Heart left ventricle (tissue), 16 donors: ENCODE results near the gene GATA2. TPM values are rescaled to one million over a fixed set of nuclear protein-coding genes. Genes with fewer than 3 reads are reported as not detected.

Experiments used
- ATAC-seq, 4 donors: fragments of 200-7000 bp; cut with Tn5 transposase; one replicate each; pipeline ENCODE4 v1.9.1; 2020 to 2022; ENCODE audit warnings: moderate library complexity in 4 of 4, mild to moderate bottlenecking in 3 of 4, moderate number of reproducible peaks in 1 of 4
- DNase-seq, 5 donors: peaks; one replicate each; pipeline ENCODE4 v3.0.0-alpha.2; 2020
- H3K27ac ChIP-seq, 12 donors: fragments of 200-600 bp; sonication (generic) in 4 of 12; one replicate each; pipeline versions ENCODE4 v1.5.0 to v1.8.0; 2016 to 2022; ENCODE audit warnings: mild to moderate bottlenecking in 2 of 12
- H3K27me3 ChIP-seq, 9 donors: fragments of 200-600 bp; sonication (generic) in 2 of 9; one replicate each; pipeline versions ENCODE4 v1.5.1 to v1.8.0; 2016 to 2022; ENCODE audit warnings: mild to moderate bottlenecking in 3 of 9
- H3K36me3 ChIP-seq, 9 donors: fragments of 200-600 bp; sonication (generic) in 2 of 9; one replicate each; pipeline versions ENCODE4 v1.5.0 to v1.8.0; 2018 to 2022; ENCODE audit warnings: mild to moderate bottlenecking in 2 of 9
- H3K4me1 ChIP-seq, 12 donors: fragments of 200-600 bp; sonication (generic) in 4 of 12; one replicate each; pipeline versions ENCODE4 v1.5.0 to v1.8.0; 2016 to 2022; ENCODE audit warnings: mild to moderate bottlenecking in 3 of 12
- H3K4me3 ChIP-seq, 12 donors: fragments of 200-600 bp; sonication (generic) in 4 of 12; one replicate each; pipeline versions ENCODE4 v1.5.0 to v1.8.0; 2017 to 2022; ENCODE audit warnings: mild to moderate bottlenecking in 9 of 12, moderate library complexity in 4 of 12
- H3K9me3 ChIP-seq, 12 donors: fragments of 200-600 bp; sonication (generic) in 4 of 12; one replicate each; pipeline versions ENCODE4 v1.5.0 to v1.8.0; 2016 to 2022; ENCODE audit warnings: mild to moderate bottlenecking in 1 of 12
- CTCF ChIP-seq, 12 donors: fragments of 200-600 bp; sonication (generic) in 4 of 12; IDR thresholded peaks; one replicate each; pipeline versions ENCODE4 v1.5.0 to v1.8.0; 2018 to 2022; ENCODE audit warnings: antibody characterized with exemption in 12 of 12, mild to moderate bottlenecking in 5 of 12
- POLR2A ChIP-seq, 2 donors: fragments of 450-650 bp; IDR thresholded peaks; one replicate each; pipeline ENCODE4 v1.6.1; 2017; ENCODE audit warnings: antibody characterized with exemption in 2 of 2, mild to moderate bottlenecking in 2 of 2, moderate library complexity in 2 of 2
- WGBS, 4 donors: extraction: QIAGEN DNeasy Blood & Tissue Kit in 2 of 4; methylation state at CpG; one replicate each; pipeline versions ENCODE4 v1.1.5 to v1.1.7; 2013 to 2018; 5-methylcytosine and 5-hydroxymethylcytosine counted together
- intact Hi-C, 10 donors: fragments of 100-400 bp; cut with DNase I; formaldehyde crosslinking; loops; one replicate each; pipeline versions ENCODE4 v1.11.1 to v1.14.2; 2022
- polyA plus RNA-seq, 2 donors: library from polyadenylated mRNA; stranded (reverse); fragments of 200-250 nt; gene quantifications; one replicate each; pipeline ENCODE4 v1.2.3, GENCODE V29; 2013
- total RNA-seq, 9 donors: library from RNA; depleted of rRNA in 2 of 9; stranded (reverse); fragments of >200 nt in 2 of 9; fragmentation: NEBNext Ultra II Directional in 3 of 9; extraction: Animal tissue kit (Norgen Biotek cat#: 25700) in 3 of 9; gene quantifications; one replicate each; pipeline versions ENCODE4 v1.1.0 to v1.2.4, GENCODE V29; 2016 to 2023
- donor health status: ischemic (EF 13 %, LVEDD 7.1; RV severe dilation, severe dysfunction).
- donor health status: healthy with polysubstance abuse.
- donor health status: DM: no; HTN: yes; CAD: no.
- donor health status: DM: no; HTN: no; CAD: no.
- donor health status: ischemic (EF 25% LVEDD 6.9; RV normal size, moderate dysfunction).
- donor health status: ischemic (EF 25% LVEDD 5.7; RV mildly dilated, moderate dysfunction).
- donor health status: healthy.
- donor health status: DM: yes; HTN: yes; CAD: no.
- donor health status: ischemic (EF 35%, LVEDD 5.7; RV mildly dilated, moderate dysfunction).
- donor health status: nonischemic (EF 11% LVEDD 7.7; RV severe dilation, severe dysfunction).
- donor health status: DM: yes; HTN: yes; CAD: no.
- donor health status: PGD.
- donor health status: ischemic (EF 29% LVEDD 5.4; RV normal size, mild dysfunction).
- donor health status: nonischemic (EF 23%, LVEDD 6.1; RV moderate dilation, normal function).

The GATA2 gene
- total and polyA plus RNA-seq, 11 donors = 6.0 to 30.7 (median 12.8) TPM

GRCh38 chr3:128455786-128456748 lies 36.9 kb downstream of the GATA2 start:
- Histone ChIP-seq H3K9me3 (no peaks in the 10 kb centered on the region), H3K4me3 (no peak overlapping the region), H3K36me3 (no peaks in the 10 kb centered on the region), H3K27ac (no peak overlapping the region), H3K27me3 (peaks cover 0 to 25% (median 5%) of the 10 kb centered on the region in 9 donors), H3K4me1 (no peaks in the 10 kb centered on the region)
- TF ChIP-seq CTCF (IDR thresholded peaks at IDR 0.05) (no peak), POLR2A (IDR thresholded peaks at IDR 0.05) (no peak)
- ATAC-seq = no peak
- intact Hi-C loops = no loop called here
- peak in 1 of 5 donors; percentile 44 for DNase-seq
- WGBS, 4 donors = 62 to 75% (median 74%) methylated on average over 10 to 16 of the region's 16 CpGs

GRCh38 chr3:128455116-128455515 lies 37.9 kb downstream of the GATA2 start:
- peak in 1 of 5 donors; percentile 7 for DNase-seq
- WGBS, 4 donors = 81 to 82% (median 82%) methylated on average over 5 of the region's 5 CpGs
- H3K27me3 ChIP-seq = peaks cover 0 to 25% (median 5%) of the 10 kb centered on the region in 9 donors

GRCh38 chr3:128454310-128454618 lies 38.7 kb downstream of the GATA2 start:
- no peaks in the 10 kb centered on the region for H3K9me3 ChIP-seq
- H3K36me3 ChIP-seq = no peaks in the 10 kb centered on the region
- WGBS, 4 donors = 69 to 95% (median 93%) methylated on average over 2 of the region's 2 CpGs
- DNase-seq = peak in 1 of 5 donors; percentile 47
- no peak overlapping the region for H3K27ac ChIP-seq
- no peak for ATAC-seq
- intact Hi-C loops = no loop called here
- H3K27me3 ChIP-seq = peaks cover 0 to 25% (median 5%) of the 10 kb centered on the region in 9 donors
- H3K4me1 ChIP-seq = no peaks in the 10 kb centered on the region
- H3K4me3 ChIP-seq = no peak overlapping the region
- no peak for TF ChIP-seq CTCF (IDR thresholded peaks at IDR 0.05)
- no peak for TF ChIP-seq POLR2A (IDR thresholded peaks at IDR 0.05)

More at GRCh38 chr3:128455116-128455515, 37.9 kb downstream of the GATA2 start:
- Histone ChIP-seq H3K36me3 (no peaks in the 10 kb centered on the region), H3K4me3 (no peak overlapping the region), H3K27ac (no peak overlapping the region), H3K9me3 (no peaks in the 10 kb centered on the region), H3K4me1 (no peaks in the 10 kb centered on the region)
- intact Hi-C loops = no loop called here
- no peak for TF ChIP-seq POLR2A (IDR thresholded peaks at IDR 0.05)
- no peak for TF ChIP-seq CTCF (IDR thresholded peaks at IDR 0.05)
- no peak for ATAC-seq

GRCh38 chr3:128453501-128454309 lies 39.3 kb downstream of the GATA2 start:
- no peak overlapping the region for H3K27ac ChIP-seq
- DNase-seq = peak in 1 of 5 donors; percentile 46
- no peak overlapping the region for H3K4me3 ChIP-seq
- no peaks in the 10 kb centered on the region for H3K9me3 ChIP-seq
- WGBS, 4 donors = 82 to 93% (median 86%) methylated on average over 8 to 21 of the region's 21 CpGs
- H3K27me3 ChIP-seq = peaks cover 0 to 25% (median 5%) of the 10 kb centered on the region in 9 donors
- no peak for TF ChIP-seq CTCF (IDR thresholded peaks at IDR 0.05)
- TF ChIP-seq POLR2A (IDR thresholded peaks at IDR 0.05) = no peak
- H3K4me1 ChIP-seq = no peaks in the 10 kb centered on the region
- H3K36me3 ChIP-seq = no peaks in the 10 kb centered on the region
- intact Hi-C loops = no loop called here
- no peak for ATAC-seq
